ENCODE data around the gene WDTC1. TPM values are rescaled to one million over a fixed set of nuclear protein-coding genes. Genes with fewer than 3 reads are reported as not detected.
"Not testable (repeated sequence)": the region's sequence is repeated elsewhere in the genome, so short reads cannot be mapped to it uniquely, and the experiment has no call there.

The WDTC1 gene
- polyA plus RNA-seq, 2 of the 4 experiments (the other 2 are of a cell fraction), result 3.8 to 6.9 TPM

GRCh38 chr1:27220096-27220495 lies 14.3 kb upstream of the WDTC1 start:
- Histone ChIP-seq H3K9me3 (no peaks in the 10 kb centered on the region), H3K4me2 (no peak overlapping the region), H3K4me3 (no peak overlapping the region), H3K27ac (no peak overlapping the region), H3K4me1 (no peaks in the 10 kb centered on the region)
- WGBS (ENCODE audit: missing lambda C conversion rate), result 17% methylated on average over 2 of the region's 2 CpGs
- DNase-seq (ENCODE audit: low read depth in 1 of 2, low spot score in 1 of 2), result no peak
- no peak for FAIRE-seq
- CTCF ChIA-PET, result no interaction called here
- POLR2A ChIA-PET, result no interaction called here
- no peak for ATAC-seq
- TF ChIP-seq TP53 (CRISPR knock-in tag; IDR thresholded peaks at IDR 0.05), result no peak
- no peak for TF ChIP-seq E2F6 (IDR thresholded peaks at IDR 0.05; ENCODE audit: borderline replicate concordance, low read depth)
- no peak for TF ChIP-seq HOXB13 (CRISPR knock-in tag; IDR thresholded peaks at IDR 0.05; ENCODE audit: low read depth)
- TF ChIP-seq FOSB (CRISPR knock-in tag; IDR thresholded peaks at IDR 0.05), result no peak
- TF ChIP-seq FOSL2 (IDR thresholded peaks at IDR 0.05), result no peak
- TF ChIP-seq FOSL2 (CRISPR knock-in tag; IDR thresholded peaks at IDR 0.05), result no peak
- TF ChIP-seq MYC (IDR thresholded peaks at IDR 0.05; ENCODE audit: borderline replicate concordance, low read length), result no peak
- no peak for TF ChIP-seq NFE2L2 (conservative IDR thresholded peaks at IDR 0.05; ENCODE audit: low read length)
- TF ChIP-seq KDM1A (IDR thresholded peaks at IDR 0.05; ENCODE audit: low read depth), result no peak
- TF ChIP-seq RAD21 (conservative IDR thresholded peaks at IDR 0.05 in 1 of 2, IDR thresholded peaks at IDR 0.05 in 1 of 2), result no peak
- no peak for TF ChIP-seq NR3C1 (IDR thresholded peaks at IDR 0.05)

GRCh38 chr1:27220702-27221497 lies 13.5 kb upstream of the WDTC1 start:
- not testable (repeated sequence) for H3K27ac ChIP-seq

GRCh38 chr1:27225621-27226020 lies 8.8 kb upstream of the WDTC1 start:
- CTCF ChIA-PET, result interaction anchor here (0.9 to 1.5 kb wide), 3 partner anchors 31 to 72 kb away, joined by 3 to 4 read pairs (median 3); no protein-coding TSS in a partner anchor
- FAIRE-seq, result no peak
- TF ChIP-seq CEBPB (IDR thresholded peaks at IDR 0.05) (no peak), REST (IDR thresholded peaks at IDR 0.05) (no peak)

More at GRCh38 chr1:27220702-27221497, 13.5 kb upstream of the WDTC1 start:
- H3K4me2 ChIP-seq; H3K9me3 ChIP-seq; ATAC-seq; H3K4me3 ChIP-seq; DNase-seq (ENCODE audit: low read depth in 1 of 2, low spot score in 1 of 2); H3K4me1 ChIP-seq; POLR2A ChIA-PET; CTCF ChIA-PET; FAIRE-seq: not testable (repeated sequence)
- 74% methylated on average over 2 of the region's 5 CpGs for WGBS (ENCODE audit: missing lambda C conversion rate)

GRCh38 chr1:27227765-27228164 lies 6.7 kb upstream of the WDTC1 start:
- TF ChIP-seq ZC3H11A (IDR thresholded peaks at IDR 0.05) (no peak), HEYL (CRISPR knock-in tag; IDR thresholded peaks at IDR 0.05) (no peak), ZFP36 (IDR thresholded peaks at IDR 0.05; ENCODE audit: borderline replicate concordance, partially characterized antibody) (no peak)
- POLR2A ChIA-PET, result no interaction called here
- no peaks in the 10 kb centered on the region for H3K9me3 ChIP-seq
- FAIRE-seq, result no peak
- H3K4me2 ChIP-seq, result no peak overlapping the region
- H3K4me3 ChIP-seq, result no peak overlapping the region
- 58% methylated on average over 3 of the region's 3 CpGs for WGBS (ENCODE audit: missing lambda C conversion rate)
- DNase-seq (ENCODE audit: low read depth in 1 of 2, low spot score in 1 of 2), result no peak
- no peaks in the 10 kb centered on the region for H3K4me1 ChIP-seq
- no peak overlapping the region for H3K27ac ChIP-seq
- CTCF ChIA-PET, result interaction anchor here (0.6 kb wide), 1 partner anchor 1740 kb away, joined by 3 read pairs; no protein-coding TSS in a partner anchor
- no peak for ATAC-seq

More at GRCh38 chr1:27225621-27226020, 8.8 kb upstream of the WDTC1 start:
- no peaks in the 10 kb centered on the region for H3K9me3 ChIP-seq
- no peak overlapping the region for H3K4me3 ChIP-seq
- no peak overlapping the region for H3K4me2 ChIP-seq
- DNase-seq (ENCODE audit: low read depth in 1 of 2, low spot score in 1 of 2) (no peak), ATAC-seq (no peak)
- 37% methylated on average over 3 of the region's 3 CpGs for WGBS (ENCODE audit: missing lambda C conversion rate)
- POLR2A ChIA-PET, result interaction anchor here (1.0 kb wide), 1 partner anchor 73 kb away, joined by 3 read pairs; no protein-coding TSS in a partner anchor
- no peak overlapping the region for H3K27ac ChIP-seq
- H3K4me1 ChIP-seq, result no peaks in the 10 kb centered on the region

Data from A549 (cell line).